GM23338 (cell line): Measurements from ENCODE around the gene C3orf85. TPM values are rescaled to one million over a fixed set of nuclear protein-coding genes. Genes with fewer than 3 reads are reported as not detected.

Source experiments
- ATAC-seq: fragments of 200-7000 bp; cut with Tn5 transposase; 3 replicates; pipeline ENCODE4 v1.9.1; 2020
- DNase-seq: peaks from one replicate; pipeline ENCODE4 v3.0.0-alpha.2; 2015; ENCODE audit warnings: low spot score
- H2AFZ ChIP-seq: fragments of 200-600 bp; sonication (generic); 2 replicates; pipeline ENCODE4 v1.8.0; 2016; ENCODE audit warnings: antibody characterized with exemption, mild to moderate bottlenecking, moderate library complexity
- H3F3A ChIP-seq: fragments of 200-600 bp; sonication (generic); replicated peaks from 2 replicates; pipeline ENCODE4 v1.8.0; 2017; ENCODE audit warnings: antibody characterized with exemption, mixed run types, low read depth
- H3K27ac ChIP-seq: fragments of 200-600 bp; sonication (generic); 2 replicates; pipeline ENCODE4 v1.6.1; 2016; ENCODE audit warnings: low read depth
- H3K27me3 ChIP-seq: fragments of 200-600 bp; sonication (generic); 2 replicates; pipeline ENCODE4 v1.8.0; 2016; ENCODE audit warnings: mild to moderate bottlenecking, mixed run types, moderate library complexity; ENCODE audit not compliant: insufficient read depth
- H3K36me3 ChIP-seq: fragments of 200-600 bp; sonication (generic); 2 replicates; pipeline ENCODE4 v1.8.0; 2016; ENCODE audit warnings: mild to moderate bottlenecking; ENCODE audit not compliant: insufficient read depth
- H3K4me1 ChIP-seq: fragments of 200-600 bp; sonication (generic); 2 replicates; pipeline ENCODE4 v1.8.0; 2016; ENCODE audit warnings: mild to moderate bottlenecking, moderate library complexity; ENCODE audit not compliant: insufficient read depth
- H3K4me2 ChIP-seq: fragments of 200-600 bp; sonication (generic); 2 replicates; pipeline ENCODE4 v1.7.1; 2017; ENCODE audit warnings: mixed run types
- H3K4me3 ChIP-seq: fragments of 200-600 bp; sonication (generic); 2 replicates; pipeline ENCODE4 v1.6.1; 2016; ENCODE audit warnings: mixed run types
- H3K79me2 ChIP-seq: fragments of 200-600 bp; sonication (generic); replicated peaks from 2 replicates; pipeline ENCODE4 v1.8.0; 2017; ENCODE audit warnings: mild to moderate bottlenecking; ENCODE audit not compliant: insufficient read depth
- H3K9me2 ChIP-seq: fragments of 200-600 bp; sonication (generic); 2 replicates; pipeline ENCODE4 v1.8.0; 2017; ENCODE audit not compliant: insufficient read depth
- H4K20me1 ChIP-seq: fragments of 200-600 bp; sonication (generic); replicated peaks from 2 replicates; pipeline ENCODE4 v1.8.0; 2017; ENCODE audit warnings: mild to moderate bottlenecking; ENCODE audit not compliant: insufficient read depth
- H3K27ac Mint-ChIP-seq: 2 replicates; pipeline ENCODE4 v1.8.0; 2020; ENCODE audit warnings: inconsistent platforms, mild to moderate bottlenecking, moderate library complexity, mixed read lengths
- H3K27me3 Mint-ChIP-seq: 3 replicates; pipeline ENCODE4 v1.8.0; 2022; ENCODE audit warnings: low read depth, mild to moderate bottlenecking, moderate library complexity, mixed read lengths, inconsistent platforms; ENCODE audit not compliant: insufficient read depth, poor library complexity
- H3K36me3 Mint-ChIP-seq: 3 replicates; pipeline ENCODE4 v1.8.0; 2021; ENCODE audit warnings: low read depth, mild to moderate bottlenecking, inconsistent platforms, moderate library complexity, mixed read lengths
- H3K4me1 Mint-ChIP-seq: 3 replicates; pipeline ENCODE4 v1.8.0; 2020; ENCODE audit warnings: mild to moderate bottlenecking, inconsistent platforms, mixed read lengths
- H3K4me3 Mint-ChIP-seq: 3 replicates; pipeline ENCODE4 v1.8.0; 2021; ENCODE audit warnings: moderate library complexity, mild to moderate bottlenecking, inconsistent platforms, mixed read lengths
- H3K9me3 Mint-ChIP-seq: 3 replicates; pipeline ENCODE4 v1.8.0; 2020; ENCODE audit warnings: moderate library complexity, mild to moderate bottlenecking, inconsistent platforms, mixed read lengths
- CREB1 ChIP-seq: fragments of 250-450 bp; sonication (Bioruptor Pico); IDR thresholded peaks from 2 replicates; pipeline ENCODE4 v1.5.0; 2020; ENCODE audit warnings: low read depth, mild to moderate bottlenecking, moderate library complexity
- CTCF ChIP-seq, 2 experiments: fragments of 200-600 bp in 1 of 2; sonication (generic) in 1 of 2; conservative IDR thresholded peaks; 2 replicates each; pipeline versions ENCODE4 v1.5.1 to v1.6.1; 2016 to 2017; ENCODE audit warnings: antibody characterized with exemption in 2 of 2, low read depth in 2 of 2, mild to moderate bottlenecking in 2 of 2, moderate library complexity in 1 of 2
- ETS1 ChIP-seq: IDR thresholded peaks from 2 replicates; pipeline ENCODE4 v1.6.1; 2016; ENCODE audit warnings: antibody characterized with exemption
- EZH2 ChIP-seq: fragments of 200-600 bp; sonication (generic); IDR thresholded peaks from one replicate; pipeline ENCODE4 v1.8.0; 2017; ENCODE audit warnings: antibody characterized with exemption, mild to moderate bottlenecking, low read depth; ENCODE audit not compliant: unreplicated experiment
- EZH2phosphoT487 ChIP-seq: fragments of 200-600 bp; sonication (generic); IDR thresholded peaks from one replicate; pipeline ENCODE4 v1.8.1; 2018; ENCODE audit warnings: antibody characterized with exemption; ENCODE audit not compliant: unreplicated experiment
- JUNB ChIP-seq: IDR thresholded peaks from one replicate; pipeline ENCODE4 v1.6.1; 2016; ENCODE audit warnings: antibody characterized with exemption; ENCODE audit not compliant: unreplicated experiment
- NANOG ChIP-seq: IDR thresholded peaks from 2 replicates; pipeline ENCODE4 v1.6.1; 2016; ENCODE audit warnings: antibody characterized with exemption, borderline replicate concordance
- POLR2AphosphoS5 ChIP-seq: IDR thresholded peaks from 2 replicates; pipeline ENCODE4 v1.6.1; 2016; ENCODE audit warnings: antibody characterized with exemption, low read depth
- REST ChIP-seq: IDR thresholded peaks from one replicate; pipeline ENCODE4 v1.6.1; 2018; ENCODE audit warnings: antibody characterized with exemption; ENCODE audit not compliant: unreplicated experiment
- STAT1 ChIP-seq: IDR thresholded peaks from one replicate; pipeline ENCODE4 v1.6.1; 2016; ENCODE audit warnings: antibody characterized with exemption; ENCODE audit not compliant: unreplicated experiment
- ZNF114 ChIP-seq: fragments of 250-450 bp; sonication (Bioruptor Pico); IDR thresholded peaks from 2 replicates; pipeline ENCODE4 v1.5.0; 2020; ENCODE audit warnings: mild to moderate bottlenecking, moderate library complexity
- ZNF331 ChIP-seq: fragments of 250-450 bp; sonication (Bioruptor Pico); IDR thresholded peaks from 2 replicates; pipeline ENCODE4 v1.5.0; 2020; ENCODE audit warnings: low read depth, mild to moderate bottlenecking, moderate library complexity
- ZNF462 ChIP-seq: fragments of 250-450 bp; sonication (Bioruptor Pico); IDR thresholded peaks from 2 replicates; pipeline ENCODE4 v1.5.0; 2020; ENCODE audit warnings: mild to moderate bottlenecking, moderate library complexity
- polyA plus RNA-seq: library from polyadenylated mRNA; unstranded; fragments of >200 nt; fragmentation: Nextera tagmentation; extraction: Ambion mirVana; gene quantifications from 2 replicates; pipeline ENCODE4 v1.2.1, GENCODE V29; 2016
- total RNA-seq: library from RNA; depleted of rRNA; stranded (reverse); fragments of >200 nt; shearing (Covaris generic); gene quantifications from 2 replicates; pipeline ENCODE4 v1.2.3, GENCODE V29; 2014

Gene C3orf85
- total and polyA plus RNA-seq, 2 experiments from 2014 or later = not detected

GRCh38 chr3:109143646-109144045 lies 7.1 kb downstream of the C3orf85 start:
- Mint-ChIP-seq H3K36me3 (no peaks in the 10 kb centered on the region), H3K4me1 (peaks cover 6% of the 10 kb centered on the region), H3K4me3 (no peak overlapping the region), H3K27me3 (no peaks in the 10 kb centered on the region), H3K9me3 (no peaks in the 10 kb centered on the region), H3K27ac (no peak overlapping the region)
- Histone ChIP-seq H4K20me1 (no peaks in the 10 kb centered on the region), H3K4me1 (peaks cover 10% of the 10 kb centered on the region; the same call in 1 of the 2 replicates), H3K4me3 (no peak overlapping the region), H3K27ac (no peak overlapping the region), H3K79me2 (no peaks in the 10 kb centered on the region), H3K4me2 (no peak overlapping the region), H3K36me3 (no peaks in the 10 kb centered on the region), H3F3A (no peaks in the 10 kb centered on the region), H3K9me2 (peaks cover 3% of the 10 kb centered on the region; the same call in 1 of the 2 replicates), H3K27me3 (no peaks in the 10 kb centered on the region), H2AFZ (no peak overlapping the region)
- no peak for TF ChIP-seq ZNF331
- TF ChIP-seq CREB1 = no peak
- no peak for TF ChIP-seq ZNF114 (CRISPR knock-in tag)
- no peak for TF ChIP-seq JUNB
- no peak for TF ChIP-seq STAT1
- no peak for TF ChIP-seq ZNF462 (CRISPR knock-in tag)
- no peak for TF ChIP-seq POLR2AphosphoS5
- no peak for TF ChIP-seq NANOG
- TF ChIP-seq EZH2 = no peak
- TF ChIP-seq EZH2phosphoT487 = no peak
- no peak for TF ChIP-seq REST
- TF ChIP-seq CTCF (conservative IDR thresholded peaks at IDR 0.05; ENCODE audit: low read depth in 2 of 2) = no peak
- TF ChIP-seq ETS1 = no peak
- DNase-seq (no peak), ATAC-seq (no peak)
